Upper lobe of left lung (tissue), 6 donors: ENCODE results near the gene TMEM240. TPM values are rescaled to one million over a fixed set of nuclear protein-coding genes. Genes with fewer than 3 reads are reported as not detected.
A peak's percentile ranks its signal among the peaks of the same experiment; 100 is the strongest.

Experiments
- ATAC-seq, 2 donors: fragments of 200-7000 bp; cut with Tn5 transposase; one replicate each; pipeline ENCODE4 v1.9.1; 2022; ENCODE audit warnings: mild to moderate bottlenecking in 2 of 2, moderate library complexity in 2 of 2; ENCODE audit not compliant: low FRiP score in 2 of 2
- DNase-seq, 2 donors: peaks; one replicate each; pipeline ENCODE4 v3.0.0-alpha.2; 2019 to 2020
- H3K27ac ChIP-seq, 4 donors: fragments of 200-600 bp; sonication (generic); one replicate each; pipeline ENCODE4 v1.5.1; 2016 to 2019
- H3K27me3 ChIP-seq, 4 donors: fragments of 200-600 bp; sonication (generic); one replicate each; pipeline ENCODE4 v1.5.1; 2017 to 2019
- H3K36me3 ChIP-seq, 4 donors: fragments of 200-600 bp; sonication (generic); one replicate each; pipeline ENCODE4 v1.5.1; 2016 to 2019
- H3K4me1 ChIP-seq, 4 donors: fragments of 200-600 bp; sonication (generic); one replicate each; pipeline ENCODE4 v1.5.1; 2018 to 2019
- H3K4me3 ChIP-seq, 4 donors: fragments of 200-600 bp; sonication (generic); one replicate each; pipeline ENCODE4 v1.5.1; 2017 to 2019; ENCODE audit warnings: mild to moderate bottlenecking in 2 of 4, moderate library complexity in 1 of 4
- H3K9me3 ChIP-seq, 4 donors: fragments of 200-600 bp; sonication (generic); one replicate each; pipeline ENCODE4 v1.5.1; 2018 to 2019
- EP300 ChIP-seq, 4 donors: sonication (generic); formaldehyde crosslinking; IDR thresholded peaks; one replicate each; pipeline ENCODE4 v1.5.1; 2017; ENCODE audit warnings: antibody characterized with exemption in 4 of 4, control low read depth in 2 of 4
- POLR2A ChIP-seq, 4 donors: fragments of 450-650 bp; IDR thresholded peaks; one replicate each; pipeline ENCODE4 v1.5.1; 2016 to 2017; ENCODE audit warnings: antibody characterized with exemption in 4 of 4, mild to moderate bottlenecking in 2 of 4
- POLR2AphosphoS5 ChIP-seq, 2 donors: sonication (generic); formaldehyde crosslinking; IDR thresholded peaks; one replicate each; pipeline ENCODE4 v1.5.1; 2017; ENCODE audit warnings: antibody characterized with exemption in 2 of 2
- WGBS, 2 donors: methylation state at CpG; one replicate each; pipeline ENCODE4 v1.1.5; 2017 to 2018; 5-methylcytosine and 5-hydroxymethylcytosine counted together
- total RNA-seq, 6 donors: library from RNA; depleted of rRNA in 4 of 6; stranded (reverse); fragments of >200 nt in 4 of 6; gene quantifications; one replicate each; pipeline versions ENCODE4 v1.1.0 to v1.2.1, GENCODE V29; 2016 to 2021
- TF ChIP-seq, protein P1 (sequence below), 6 experiments: fragments of 450-650 bp in 4 of 6; fragments of 200-600 bp in 2 of 6; sonication (generic) in 2 of 6; IDR thresholded peaks; one replicate each; pipeline ENCODE4 v1.5.1; 2016 to 2019; ENCODE audit warnings: antibody characterized with exemption in 6 of 6
- donor health status: DM: no; HTN: no; CAD: no; lungs with moderate emphysema.
- donor health status: DM: no; HTN: yes; CAD: no; lungs with severe emphysema.

TMEM240 gene
- total RNA-seq, 6 donors from 2014 or later, result 1.8 to 3.6 (median 3.1) TPM; not detected in 1

DNA sequence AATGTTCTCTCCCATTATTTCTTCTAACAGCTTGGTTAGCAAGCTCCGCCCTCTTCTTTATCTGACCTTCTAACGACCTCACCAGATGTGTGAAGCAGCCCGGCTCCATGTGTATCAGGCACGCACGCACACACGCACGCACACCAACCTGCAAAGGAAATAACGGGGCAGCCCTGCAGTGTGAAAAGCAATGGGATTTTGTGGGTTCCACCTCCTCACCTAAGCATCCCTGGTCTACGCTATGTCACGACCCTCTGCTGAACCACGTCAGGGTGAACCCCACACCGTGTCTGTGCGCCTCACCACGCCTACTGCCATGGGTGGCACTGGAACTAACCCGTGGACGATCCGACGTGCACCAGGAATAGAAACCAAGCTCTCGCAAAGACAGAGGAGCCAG, 23.8 kb upstream of the TMEM240 start:
- ATAC-seq (no peak), DNase-seq (no peak)
- H3K4me3 ChIP-seq, result no peak overlapping the region
- no peak overlapping the region for H3K27ac ChIP-seq
- H3K9me3 ChIP-seq, result no peaks in the 10 kb centered on the region
- WGBS, 2 donors, result 90% methylated on average over 19 of the region's 19 CpGs
- H3K4me1 ChIP-seq, result peaks cover 11 to 49% (median 13%) of the 10 kb centered on the region in 4 donors
- peaks cover 17 to 65% (median 35%) of the 10 kb centered on the region in 4 donors for H3K36me3 ChIP-seq
- H3K27me3 ChIP-seq, result no peaks in the 10 kb centered on the region
- TF ChIP-seq EP300 (IDR thresholded peaks at IDR 0.05) (no peak), POLR2A (IDR thresholded peaks at IDR 0.05) (no peak), POLR2AphosphoS5 (IDR thresholded peaks at IDR 0.05) (no peak)
- TF ChIP-seq, protein P1, sequence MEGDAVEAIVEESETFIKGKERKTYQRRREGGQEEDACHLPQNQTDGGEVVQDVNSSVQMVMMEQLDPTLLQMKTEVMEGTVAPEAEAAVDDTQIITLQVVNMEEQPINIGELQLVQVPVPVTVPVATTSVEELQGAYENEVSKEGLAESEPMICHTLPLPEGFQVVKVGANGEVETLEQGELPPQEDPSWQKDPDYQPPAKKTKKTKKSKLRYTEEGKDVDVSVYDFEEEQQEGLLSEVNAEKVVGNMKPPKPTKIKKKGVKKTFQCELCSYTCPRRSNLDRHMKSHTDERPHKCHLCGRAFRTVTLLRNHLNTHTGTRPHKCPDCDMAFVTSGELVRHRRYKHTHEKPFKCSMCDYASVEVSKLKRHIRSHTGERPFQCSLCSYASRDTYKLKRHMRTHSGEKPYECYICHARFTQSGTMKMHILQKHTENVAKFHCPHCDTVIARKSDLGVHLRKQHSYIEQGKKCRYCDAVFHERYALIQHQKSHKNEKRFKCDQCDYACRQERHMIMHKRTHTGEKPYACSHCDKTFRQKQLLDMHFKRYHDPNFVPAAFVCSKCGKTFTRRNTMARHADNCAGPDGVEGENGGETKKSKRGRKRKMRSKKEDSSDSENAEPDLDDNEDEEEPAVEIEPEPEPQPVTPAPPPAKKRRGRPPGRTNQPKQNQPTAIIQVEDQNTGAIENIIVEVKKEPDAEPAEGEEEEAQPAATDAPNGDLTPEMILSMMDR (IDR thresholded peaks at IDR 0.05), result no peak

DNA sequence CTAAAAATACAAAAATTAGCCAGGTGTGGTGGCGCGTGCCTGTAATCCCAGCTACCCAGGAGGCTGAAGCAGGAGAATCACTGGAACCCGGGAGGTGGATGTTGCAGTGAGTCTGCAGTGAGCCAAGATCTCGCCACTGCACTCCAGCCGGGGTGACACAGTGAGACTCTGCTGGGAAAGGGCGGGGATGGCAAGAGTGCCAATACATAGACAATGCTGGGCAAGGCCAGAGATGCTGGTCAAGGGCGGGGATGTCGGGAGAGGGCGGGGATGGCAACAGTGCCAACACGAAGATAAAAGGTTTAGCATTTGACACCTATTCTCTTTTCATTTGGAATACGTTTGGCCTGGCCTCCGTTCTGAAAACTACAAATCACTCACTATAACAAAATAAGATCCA, 23.3 kb upstream of the TMEM240 start:
- Histone ChIP-seq H3K27me3 (no peaks in the 10 kb centered on the region), H3K9me3 (no peaks in the 10 kb centered on the region), H3K36me3 (peaks cover 17 to 63% (median 35%) of the 10 kb centered on the region in 4 donors), H3K27ac (peak overlapping the region in 3 of 4 donors; percentile 13 to 83 (median 59)), H3K4me3 (no peak overlapping the region), H3K4me1 (peaks cover 11 to 44% (median 11%) of the 10 kb centered on the region in 4 donors)
- no peak for TF ChIP-seq POLR2AphosphoS5 (IDR thresholded peaks at IDR 0.05)
- peak in 1 of 4 donors; percentile 23 for TF ChIP-seq EP300 (IDR thresholded peaks at IDR 0.05)
- no peak for TF ChIP-seq POLR2A (IDR thresholded peaks at IDR 0.05)
- DNase-seq, result no peak
- 81 to 90% methylated on average over 12 of the region's 12 CpGs for WGBS, 2 donors
- ATAC-seq, result no peak

DNA sequence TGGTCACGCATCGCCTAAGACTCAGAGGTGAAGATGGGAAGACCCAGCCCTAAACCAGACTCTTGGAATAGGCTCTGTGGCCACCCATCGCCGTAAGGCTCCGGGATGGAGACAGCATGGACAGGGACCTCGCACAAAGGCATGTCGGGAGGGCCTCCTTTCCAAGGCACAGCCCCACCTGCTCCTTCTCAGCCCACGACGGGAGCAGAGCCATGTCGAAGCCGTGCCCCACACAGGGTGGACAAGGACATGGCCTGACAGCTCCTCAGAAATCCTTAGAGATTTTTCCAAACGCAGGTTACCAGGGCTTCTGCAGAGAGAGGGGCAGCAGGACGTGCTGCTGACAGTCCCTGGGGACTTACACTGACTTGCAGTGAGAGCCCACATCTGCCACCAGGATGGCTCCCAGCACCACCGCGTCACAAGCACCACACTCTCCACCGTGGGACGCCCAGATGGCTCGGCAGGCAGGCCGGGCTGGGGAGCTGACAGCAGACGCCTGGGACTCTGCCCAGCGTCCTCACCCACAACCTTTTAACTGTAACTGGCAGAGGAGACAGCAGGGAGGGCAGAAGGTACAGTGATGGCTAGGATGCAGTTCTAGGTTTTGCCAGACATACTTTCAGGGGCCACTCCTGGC, 22.3 kb upstream of the TMEM240 start:
- TF ChIP-seq POLR2AphosphoS5 (IDR thresholded peaks at IDR 0.05) (peak in 1 of 2 donors; percentile 34), EP300 (IDR thresholded peaks at IDR 0.05) (peak in 1 of 4 donors; percentile 49), POLR2A (IDR thresholded peaks at IDR 0.05) (no peak)
- TF ChIP-seq, protein P1 (IDR thresholded peaks at IDR 0.05), result no peak
- WGBS, 2 donors, result 85 to 91% methylated on average over 15 to 21 of the region's 21 CpGs
- no peaks in the 10 kb centered on the region for H3K9me3 ChIP-seq
- ATAC-seq (no peak), DNase-seq (no peak)
- H3K4me1 ChIP-seq, result peaks cover 1 to 34% (median 7%) of the 10 kb centered on the region in 4 donors
- H3K27ac ChIP-seq, result peak overlapping the region; percentile 36 to 83 (median 58)
- H3K4me3 ChIP-seq, result no peak overlapping the region
- H3K27me3 ChIP-seq, result no peaks in the 10 kb centered on the region
- peaks cover 17 to 63% (median 35%) of the 10 kb centered on the region in 4 donors for H3K36me3 ChIP-seq

DNA sequence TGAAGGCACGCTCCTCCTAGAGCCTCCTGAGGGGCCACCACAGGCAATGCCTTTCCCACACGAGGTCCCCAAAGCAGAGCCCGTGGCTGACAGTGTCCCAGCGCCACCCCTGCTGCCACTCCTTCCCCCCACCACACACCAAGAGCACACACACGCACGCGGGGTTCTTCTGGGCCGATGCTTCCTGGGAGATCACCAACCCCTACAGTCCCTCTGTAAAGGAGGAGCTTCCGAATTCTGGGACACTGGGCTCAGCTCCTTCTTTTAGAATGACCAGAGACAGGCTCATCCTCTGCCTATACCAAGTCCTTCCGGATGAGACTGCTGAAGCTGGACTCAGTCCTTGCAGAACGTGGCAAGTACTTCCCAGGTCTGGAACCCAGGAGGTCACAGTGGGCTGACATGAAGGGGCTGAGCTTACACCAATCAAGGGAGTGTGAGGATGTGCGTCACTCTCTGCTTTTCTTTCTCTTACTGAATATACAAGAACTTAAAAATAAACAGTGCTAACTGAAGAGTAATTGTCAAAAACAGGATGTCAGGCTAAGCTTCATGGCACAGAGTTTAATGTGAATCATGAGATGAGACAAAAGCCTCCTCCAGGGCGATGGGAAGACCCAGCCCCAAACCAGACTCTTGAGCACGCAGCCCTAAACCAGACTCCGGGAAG, 21.5 kb upstream of the TMEM240 start:
- H3K27ac ChIP-seq, result peak overlapping the region; percentile 36 to 83 (median 51)
- TF ChIP-seq EP300 (IDR thresholded peaks at IDR 0.05), result peak in 1 of 4 donors; percentile 8
- no peak for TF ChIP-seq POLR2A (IDR thresholded peaks at IDR 0.05)
- TF ChIP-seq POLR2AphosphoS5 (IDR thresholded peaks at IDR 0.05), result peak in 1 of 2 donors; percentile 45
- no peak overlapping the region for H3K4me3 ChIP-seq
- peaks cover 0 to 26% (median 4%) of the 10 kb centered on the region in 4 donors for H3K4me1 ChIP-seq
- ATAC-seq (peak in 1 of 2 donors; percentile 20), DNase-seq (no peak)
- no peaks in the 10 kb centered on the region for H3K9me3 ChIP-seq
- H3K36me3 ChIP-seq, result peaks cover 17 to 63% (median 35%) of the 10 kb centered on the region in 4 donors
- WGBS, 2 donors, result 60 to 83% methylated on average over 12 to 15 of the region's 15 CpGs
- no peaks in the 10 kb centered on the region for H3K27me3 ChIP-seq

DNA sequence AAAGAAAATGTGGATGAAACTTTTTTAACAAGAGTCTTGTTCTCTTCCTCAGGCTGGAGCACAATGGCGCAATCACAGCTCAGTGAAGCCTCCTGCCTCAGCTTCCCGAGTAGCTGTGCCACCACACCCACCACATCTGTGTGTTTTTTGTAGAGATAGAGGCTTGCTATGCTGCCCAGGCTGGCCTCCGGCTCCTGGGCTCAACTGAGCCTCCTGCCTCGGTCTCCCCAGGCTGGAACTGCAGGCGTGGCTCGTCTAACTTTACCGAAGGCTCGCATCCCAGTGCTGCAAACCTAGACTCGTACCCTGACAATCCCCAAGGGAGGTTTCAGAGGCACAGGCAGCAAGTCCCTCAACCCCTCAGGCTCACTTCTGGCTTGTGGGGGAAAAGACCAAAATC, 19.8 kb upstream of the TMEM240 start:
- Histone ChIP-seq H3K27ac (no peak overlapping the region), H3K27me3 (no peaks in the 10 kb centered on the region), H3K4me3 (no peak overlapping the region), H3K4me1 (peaks cover 0 to 15% (median 4%) of the 10 kb centered on the region in 4 donors), H3K36me3 (peaks cover 17 to 61% (median 36%) of the 10 kb centered on the region in 4 donors), H3K9me3 (no peaks in the 10 kb centered on the region)
- TF ChIP-seq POLR2A (IDR thresholded peaks at IDR 0.05) (no peak), EP300 (IDR thresholded peaks at IDR 0.05) (no peak), POLR2AphosphoS5 (IDR thresholded peaks at IDR 0.05) (no peak)
- TF ChIP-seq, protein P1 (IDR thresholded peaks at IDR 0.05), result no peak
- ATAC-seq, result no peak
- WGBS, 2 donors, result 90 to 96% methylated on average over 4 to 9 of the region's 9 CpGs
- no peak for DNase-seq
